Measurements from ENCODE around the gene LRRK1.

- TF ChIP-seq POLR2AphosphoS5 (IDR thresholded peaks at IDR 0.05; ENCODE audit: low read depth, low read length) (no peak), TAF1 (IDR thresholded peaks at IDR 0.05; ENCODE audit: borderline replicate concordance, insufficient read depth, low read length) (no peak), REST (IDR thresholded peaks at IDR 0.05; ENCODE audit: insufficient read depth in 1 of 2, low read depth in 2 of 2, low read length in 2 of 2) (no peak), SIN3A (IDR thresholded peaks at IDR 0.05; ENCODE audit: borderline replicate concordance, insufficient read depth, low read length) (no peak)
Observed at GRCh38 chr15:100875976-100876375, 43.2 kb upstream of the LRRK1 start.
